Endometrial microvascular endothelial cells (primary cell): ENCODE measurements around the gene ZPLD1. TPM values are rescaled to one million over a fixed set of nuclear protein-coding genes. Genes with fewer than 3 reads are reported as not detected.

Experiments
- in situ Hi-C: cut with HindIII; loops from 2 replicates; pipeline ENCODE4 v1.10.0; 2017; ENCODE audit warnings: low sequenced_read_pairs, low pct_unique_long_range_greater_than_20kb; ENCODE audit errors: inconsistent ontology term
- total RNA-seq: library from RNA; depleted of rRNA; stranded (reverse); fragments of >200 nt; gene quantifications from one replicate; pipeline ENCODE4 v1.2.3, GENCODE V29; 2015; ENCODE audit errors: inconsistent ontology term

Gene ZPLD1
- total RNA-seq, result not detected

DNA sequence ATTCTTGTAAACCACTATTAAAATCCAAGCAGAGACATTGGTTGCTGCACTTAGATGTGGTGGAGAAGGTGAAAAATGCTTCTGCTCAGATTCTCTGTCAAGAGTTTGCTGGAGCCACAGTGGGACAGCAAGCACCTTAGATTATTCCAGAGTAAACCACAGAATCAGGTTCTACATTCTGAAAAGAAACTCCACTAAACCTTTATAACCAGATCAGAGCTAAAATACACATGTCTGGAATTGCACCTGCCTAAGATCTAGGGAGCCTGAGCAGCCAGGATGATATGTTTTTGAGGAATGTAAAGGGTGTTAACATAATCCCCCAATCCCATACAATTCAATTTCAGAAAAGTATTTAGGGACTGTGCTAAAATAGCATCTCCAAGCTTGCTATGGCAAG is at the start of gene ZPLD1:
ZPLD1 (plus strand) TSS at position 301 of the 400 bp plus-strand sequence. CDS start 3,473 bp downstream, outside the sequence.
- in situ Hi-C loops, result no loop called here

DNA sequence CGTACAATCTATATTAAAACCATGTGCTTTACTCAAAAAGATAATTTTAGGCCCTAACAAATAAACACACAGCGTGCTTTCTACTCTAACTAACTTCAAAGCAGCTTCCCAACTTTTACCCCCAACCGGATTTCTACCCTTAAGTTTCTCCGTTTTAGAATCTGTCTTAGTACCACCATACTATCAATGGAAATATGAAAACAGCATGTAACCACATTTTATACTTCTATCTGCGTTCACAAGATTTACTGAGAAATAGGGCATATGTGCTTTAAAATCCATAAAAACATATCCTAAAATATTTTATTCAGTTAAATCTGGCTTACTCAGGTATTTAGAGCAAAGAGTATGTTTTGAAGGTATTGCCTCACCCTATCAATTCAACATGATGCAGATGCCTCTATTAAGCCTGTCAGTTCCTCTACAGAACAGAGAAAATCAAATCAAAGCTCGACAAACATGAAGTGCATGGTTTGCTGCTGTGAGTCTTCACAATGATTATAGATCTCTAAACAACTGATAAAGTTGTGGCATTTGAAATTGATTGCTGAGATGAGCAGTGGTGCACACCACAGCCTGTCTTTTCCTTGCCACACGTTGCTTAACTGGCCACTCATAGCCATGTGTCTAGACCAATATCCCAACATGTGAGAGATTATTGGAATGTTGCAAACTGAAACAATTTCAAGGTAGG is 44.5 kb upstream of the ZPLD1 start:
- in situ Hi-C loops, result no loop called here

DNA sequence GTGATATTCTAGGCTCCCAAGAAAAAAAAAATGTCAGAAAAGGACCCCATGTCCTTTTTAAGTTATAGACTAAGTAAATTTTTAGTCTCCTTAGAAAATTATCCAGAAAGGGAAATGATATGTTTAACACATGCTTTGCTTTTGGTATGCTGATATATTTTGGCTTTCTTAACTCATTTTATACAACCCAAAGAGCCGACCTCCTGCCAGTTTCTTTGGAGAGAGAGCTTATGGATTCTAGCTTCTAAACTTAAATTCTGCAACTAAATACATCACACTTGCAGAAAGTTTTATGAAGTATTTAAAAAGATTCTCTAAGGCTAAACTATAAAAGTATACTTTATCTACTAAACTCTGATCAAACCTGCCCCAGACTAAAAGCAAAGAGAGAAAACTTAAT is 43.9 kb upstream of the ZPLD1 start:
- in situ Hi-C loops, result no loop called here

DNA sequence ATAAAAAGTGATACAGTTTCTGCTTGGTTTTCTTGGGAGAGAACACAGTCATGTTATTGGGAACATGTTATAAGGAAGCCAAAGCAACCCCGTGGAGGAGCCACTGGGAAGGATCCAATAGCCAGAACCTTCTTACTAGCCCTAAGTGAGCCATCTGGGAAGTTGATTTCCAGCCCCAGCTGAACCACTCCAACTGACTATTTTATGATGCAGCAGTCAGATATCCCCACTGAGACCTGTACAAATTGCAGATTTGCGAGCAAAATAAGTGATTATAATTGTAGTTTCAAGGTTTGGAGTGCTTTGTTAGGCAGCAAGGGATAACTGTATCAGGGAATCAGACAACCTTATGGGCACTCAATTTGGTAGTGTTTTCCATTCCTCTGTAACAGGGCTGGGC is 43.3 kb upstream of the ZPLD1 start:
- in situ Hi-C loops, result no loop called here

DNA sequence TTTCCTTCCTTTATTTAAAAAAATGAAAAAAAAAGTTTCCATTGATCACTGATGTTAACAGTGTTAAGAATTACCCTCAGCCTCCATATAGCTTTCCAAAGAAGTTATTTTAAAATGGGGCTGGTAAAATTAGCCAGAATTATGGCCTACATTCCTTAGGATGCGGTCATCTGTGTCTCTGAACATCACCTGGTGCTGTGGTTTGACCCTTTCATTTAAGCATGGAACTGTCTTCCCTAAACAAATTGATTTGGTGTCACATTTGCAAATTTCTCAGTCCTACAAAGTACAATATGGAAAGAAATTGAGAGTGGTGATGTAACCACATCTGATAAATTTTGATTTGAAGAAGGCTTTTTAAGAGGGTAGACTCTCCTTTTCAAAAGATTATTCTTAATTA is 40.3 kb upstream of the ZPLD1 start:
- in situ Hi-C loops, result no loop called here

DNA sequence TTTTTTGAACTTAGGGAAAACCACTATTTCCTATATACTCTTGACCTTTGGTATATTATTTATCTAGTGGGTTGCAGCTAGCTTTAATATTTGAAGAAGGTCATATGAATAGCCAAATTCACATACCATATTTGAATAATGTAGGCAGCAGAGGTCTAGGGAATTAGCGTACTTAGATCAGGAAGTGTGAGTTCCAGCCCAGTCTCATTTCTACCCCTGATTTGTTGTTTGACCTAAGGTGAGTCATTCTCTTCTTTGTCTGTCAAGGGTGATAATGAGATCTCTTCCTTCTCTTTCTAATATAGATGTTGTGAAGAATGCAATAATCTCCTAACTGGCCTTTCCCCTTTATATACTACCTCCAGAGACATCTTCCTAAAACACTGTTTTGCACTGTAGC is 36.6 kb upstream of the ZPLD1 start:
- in situ Hi-C loops, result no loop called here

DNA sequence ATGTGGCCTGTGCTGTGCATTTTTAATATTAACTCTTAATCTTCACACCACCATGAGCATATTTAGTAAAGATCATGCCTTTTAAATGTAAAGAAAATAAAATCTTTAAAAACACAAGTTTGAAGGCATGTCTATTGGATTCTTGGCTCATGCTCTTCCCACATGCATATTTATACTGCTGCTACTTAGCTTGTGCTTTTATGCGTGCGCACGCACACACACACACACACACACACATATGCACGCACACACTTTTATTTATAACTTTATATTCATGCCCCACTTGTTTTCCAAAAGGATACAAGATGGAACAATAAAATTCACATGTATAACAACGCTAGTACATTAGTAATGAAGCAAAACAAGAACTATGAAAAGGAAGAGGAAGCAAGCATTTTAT is 36.1 kb upstream of the ZPLD1 start:
- in situ Hi-C loops, result no loop called here

DNA sequence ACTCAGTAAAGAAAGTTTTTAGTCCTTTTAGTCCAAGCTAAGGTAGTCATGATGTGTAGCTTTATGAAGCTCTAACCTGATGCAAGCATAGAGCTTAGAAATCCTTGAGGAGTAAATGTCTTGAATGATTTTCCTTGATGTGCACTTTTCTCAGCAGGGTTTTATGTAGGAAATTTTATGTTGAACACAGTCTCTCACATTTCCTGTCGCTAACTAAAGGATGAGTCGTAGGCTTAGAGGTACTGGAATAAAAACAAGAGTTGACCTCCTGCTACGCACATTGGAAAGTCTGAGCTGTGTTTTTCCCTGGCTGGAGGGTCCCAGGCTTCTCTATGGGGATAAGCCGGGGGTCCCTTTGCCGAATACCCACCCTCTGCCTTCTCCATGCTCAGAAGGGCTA is 34.7 kb upstream of the ZPLD1 start:
- in situ Hi-C loops, result no loop called here

DNA sequence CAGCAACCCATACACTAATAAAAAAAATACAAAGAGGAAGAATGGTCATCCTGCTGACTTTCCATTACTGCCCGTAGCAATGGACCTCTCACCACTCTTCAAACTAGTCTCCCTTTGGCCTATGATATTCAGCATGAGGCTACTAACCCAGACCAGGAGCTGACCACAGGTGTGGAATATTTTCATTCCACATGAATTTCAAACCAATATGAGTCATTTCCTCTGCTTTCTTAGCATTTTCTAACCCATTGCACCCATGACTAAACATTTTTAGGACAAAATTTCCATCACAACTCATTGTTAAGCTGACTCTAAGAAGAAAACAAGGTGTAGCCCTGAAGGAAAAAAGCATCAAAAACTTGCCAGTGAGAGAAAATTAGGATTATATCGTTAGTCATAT is 34.0 kb upstream of the ZPLD1 start:
- in situ Hi-C loops, result no loop called here

DNA sequence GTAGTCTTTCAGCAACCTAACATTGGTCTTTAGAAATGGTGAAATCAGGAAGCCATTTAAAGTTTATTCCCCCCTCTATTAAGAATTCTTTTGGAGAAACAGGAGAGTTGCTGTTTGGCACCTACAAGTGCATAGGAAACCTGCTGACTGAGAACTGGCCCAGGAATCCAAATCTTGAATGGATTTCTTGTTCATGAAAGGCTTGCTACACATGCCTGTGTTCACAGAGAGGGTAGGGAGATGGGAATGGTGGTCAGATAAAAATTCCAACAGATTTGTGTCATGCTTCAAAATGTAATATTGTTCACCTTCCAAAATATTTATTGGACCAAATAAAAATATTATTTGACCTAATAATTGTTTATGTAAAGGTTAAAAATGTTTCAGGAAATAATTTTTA is 24.2 kb upstream of the ZPLD1 start:
- in situ Hi-C loops, result no loop called here

DNA sequence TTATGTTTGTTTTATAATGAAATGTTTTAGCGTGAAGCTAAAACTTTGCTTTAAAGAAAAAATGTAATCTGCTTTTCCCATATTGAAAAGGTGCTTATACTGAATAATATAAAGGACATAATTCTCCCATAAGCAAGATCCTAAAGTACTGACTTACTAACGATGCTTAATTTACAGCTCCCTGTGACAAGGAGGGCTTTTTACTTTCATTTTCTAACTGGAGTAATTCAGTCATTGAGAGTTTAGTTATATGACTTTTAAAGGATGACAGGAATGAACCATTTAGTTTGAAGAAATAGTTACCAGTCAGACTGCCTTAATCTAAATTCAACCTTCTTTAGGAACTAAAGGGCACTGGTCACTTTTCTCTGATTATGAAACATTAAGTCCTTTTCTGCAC is 19.3 kb upstream of the ZPLD1 start:
- in situ Hi-C loops, result no loop called here

DNA sequence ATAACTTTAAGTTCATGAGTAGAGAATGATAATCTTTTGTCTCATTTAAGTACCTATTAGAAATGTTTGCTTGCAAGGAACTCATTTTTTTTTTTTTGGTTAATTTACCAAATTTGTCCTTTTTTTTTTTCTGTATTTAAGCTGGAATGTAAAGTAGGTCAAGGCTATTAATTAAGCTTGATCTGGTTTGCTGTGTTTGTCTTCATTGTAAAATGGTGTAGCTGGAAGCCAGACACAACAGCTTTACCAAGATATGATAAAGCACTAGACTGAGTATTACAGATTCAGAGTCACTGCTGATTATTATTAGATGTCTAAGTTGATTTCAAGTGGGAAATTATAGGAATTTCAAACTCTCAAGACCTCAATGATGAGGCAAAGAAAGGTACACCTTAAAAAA is 15.0 kb upstream of the ZPLD1 start:
- in situ Hi-C loops, result no loop called here

DNA sequence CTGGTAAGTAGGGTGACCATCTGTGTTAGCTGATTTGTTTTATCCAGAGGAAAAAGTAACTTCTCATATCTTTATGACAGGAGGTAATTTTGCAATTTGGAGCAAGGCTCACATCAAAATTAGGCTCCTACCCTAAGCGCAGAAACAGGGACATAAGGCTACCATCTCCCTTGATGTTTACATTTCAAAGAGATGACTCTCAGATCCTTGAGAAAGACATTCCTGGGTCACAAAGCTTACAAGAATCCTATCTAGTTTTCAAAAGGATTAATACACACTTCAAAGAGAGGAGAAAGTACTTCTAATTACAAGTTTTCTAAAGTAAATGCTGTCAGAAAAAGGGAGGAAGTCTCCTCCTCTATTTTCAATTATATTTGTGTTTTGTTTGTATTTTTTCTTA is 7.0 kb downstream of the ZPLD1 start:
- in situ Hi-C loops, result no loop called here

DNA sequence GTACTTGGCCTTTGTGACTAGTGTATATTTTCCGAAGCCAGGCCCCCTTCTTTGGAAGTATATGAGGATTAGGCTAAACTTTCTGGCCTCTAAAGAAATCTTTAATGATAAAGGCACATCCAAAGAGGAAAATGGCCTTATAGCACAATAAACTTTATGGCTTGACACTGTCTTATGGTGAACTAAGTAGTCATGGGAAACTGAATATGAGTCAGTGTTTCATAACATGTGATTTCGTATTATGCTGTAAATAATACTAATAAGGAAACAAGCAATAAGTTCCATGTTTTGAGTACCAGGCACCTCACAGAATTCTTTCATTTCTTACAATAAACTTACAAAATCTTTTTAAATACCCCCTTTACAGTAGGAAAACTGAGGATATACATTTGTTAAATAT is 8.2 kb downstream of the ZPLD1 start:
- in situ Hi-C loops, result no loop called here

DNA sequence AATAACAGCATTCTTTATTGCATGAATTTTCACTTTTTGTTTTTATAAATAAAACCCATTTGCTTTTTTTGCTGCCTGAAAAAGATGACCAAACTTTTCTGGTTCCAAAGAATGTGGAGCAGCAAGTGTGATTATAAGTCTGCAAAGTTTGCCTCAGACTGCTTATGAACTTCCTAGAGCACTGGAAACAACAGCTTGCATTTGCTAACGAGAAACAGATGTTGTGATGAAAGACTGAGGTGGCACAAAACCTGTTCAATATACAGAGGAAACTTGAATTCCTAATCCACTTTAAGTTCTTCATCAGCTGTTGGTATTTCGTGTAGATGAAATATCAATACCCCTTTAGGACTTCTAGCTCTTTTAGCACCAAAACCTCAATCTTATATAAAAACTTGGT is 9.3 kb downstream of the ZPLD1 start:
- in situ Hi-C loops, result no loop called here

DNA sequence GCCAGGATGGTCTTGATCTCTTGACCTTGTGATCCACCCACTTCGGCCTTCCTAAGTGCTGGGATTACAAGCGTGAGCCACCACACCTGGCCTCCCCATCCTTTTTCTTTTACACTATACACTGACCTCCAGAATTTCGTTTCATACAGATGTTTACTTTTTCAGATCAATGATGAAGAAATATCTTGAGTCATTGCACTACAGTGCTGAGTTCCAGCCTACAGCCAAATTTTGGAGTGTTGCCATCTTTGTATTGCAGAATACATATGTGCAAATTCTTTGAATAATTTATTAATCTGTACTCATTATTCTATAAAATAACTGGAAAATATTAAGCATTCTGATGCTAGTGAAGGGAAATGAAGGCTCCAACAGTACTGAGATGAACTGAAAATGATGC is 12.5 kb downstream of the ZPLD1 start:
- in situ Hi-C loops, result no loop called here

DNA sequence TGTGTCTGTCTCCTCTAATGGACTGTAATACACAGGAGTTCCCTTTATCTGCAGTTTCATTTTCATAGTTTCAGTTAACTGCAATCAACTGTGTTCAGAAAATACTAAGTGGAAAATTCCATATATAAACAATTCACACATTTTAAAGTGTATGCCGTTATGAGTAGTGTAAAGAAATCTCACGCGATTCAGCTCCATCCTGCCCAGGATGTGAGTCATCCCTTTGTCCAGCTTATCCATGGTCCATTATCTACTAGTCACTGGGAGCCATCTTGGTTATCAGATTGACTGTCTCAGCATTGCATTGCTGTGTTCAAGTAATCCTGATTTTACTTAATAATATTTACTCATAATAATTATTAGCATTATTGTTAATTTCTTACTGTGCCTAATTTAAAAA is 14.5 kb downstream of the ZPLD1 start:
- in situ Hi-C loops, result no loop called here

DNA sequence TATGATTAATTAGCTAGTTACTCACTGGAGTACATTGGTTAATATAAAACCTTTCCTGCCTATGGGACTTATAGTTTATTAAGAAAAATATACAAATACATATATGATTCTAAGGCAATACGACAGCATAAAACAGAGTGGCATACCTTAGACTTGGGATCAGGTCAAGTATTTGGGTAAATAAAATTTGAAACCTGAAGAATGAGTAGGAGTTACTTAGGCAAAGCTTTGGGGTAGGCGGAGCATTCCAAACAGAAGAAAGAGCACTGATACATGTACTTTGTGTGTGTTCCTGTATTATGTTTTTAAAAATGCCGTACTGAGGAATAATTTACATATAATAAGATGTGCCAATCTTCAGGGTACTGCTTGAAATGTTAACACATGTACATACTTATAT is 15.1 kb downstream of the ZPLD1 start:
- in situ Hi-C loops, result no loop called here

DNA sequence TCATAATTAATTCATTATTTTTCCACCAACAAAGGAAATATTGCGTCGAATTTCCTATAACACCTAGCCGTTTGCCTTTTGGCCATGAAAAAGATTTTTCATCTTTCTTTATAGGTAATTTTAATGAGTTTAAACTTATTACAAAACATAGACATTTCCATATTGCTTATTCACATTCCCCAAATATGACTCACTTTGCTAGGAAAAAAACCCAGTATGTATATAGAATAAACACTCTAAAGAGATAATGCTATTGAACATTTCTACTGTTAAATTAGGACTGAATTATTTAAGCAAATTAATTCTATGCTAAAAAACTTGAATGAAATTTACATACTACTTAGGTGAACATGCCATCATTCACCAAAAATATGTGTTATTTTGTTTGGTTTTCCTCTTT is 16.2 kb downstream of the ZPLD1 start:
- in situ Hi-C loops, result no loop called here

DNA sequence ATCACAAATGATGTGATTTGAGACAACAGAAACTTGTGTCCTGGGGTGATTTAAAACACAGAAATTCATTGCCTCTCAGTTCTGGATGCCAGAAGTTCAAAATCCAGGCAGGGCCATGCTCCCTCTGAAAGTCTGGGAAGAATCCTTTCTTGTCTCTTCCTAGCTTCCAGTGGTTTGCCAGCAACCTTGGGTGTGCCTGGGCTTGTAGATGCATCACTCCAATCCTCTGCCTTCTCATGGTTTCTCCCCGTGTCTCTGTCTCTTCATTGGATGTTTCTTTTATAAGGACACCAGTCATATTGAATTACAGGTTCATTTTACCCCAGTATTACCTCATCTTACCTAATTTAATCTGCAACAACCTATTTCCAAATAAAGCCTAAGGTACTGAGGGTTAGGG is 16.7 kb downstream of the ZPLD1 start:
- in situ Hi-C loops, result no loop called here

DNA sequence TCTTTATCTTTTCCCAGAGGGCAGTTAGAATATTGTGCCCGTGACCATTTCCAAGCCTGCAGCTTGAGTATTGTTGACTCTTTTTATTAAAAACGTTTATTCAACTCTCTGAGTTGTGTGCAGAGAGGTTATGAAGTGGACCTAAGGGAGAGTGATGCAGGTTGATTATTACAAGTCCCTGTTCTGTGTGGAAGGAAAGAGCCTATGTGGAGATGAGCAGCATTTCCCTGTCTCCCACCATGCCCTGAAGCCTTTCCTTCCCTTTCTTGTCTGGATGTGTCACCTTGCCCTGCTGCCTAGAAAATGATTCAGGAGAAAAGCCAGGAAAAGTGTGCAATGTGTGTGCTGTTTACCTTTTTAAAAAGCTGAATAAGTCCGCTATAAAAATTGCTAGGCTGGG is 19.4 kb downstream of the ZPLD1 start:
- in situ Hi-C loops, result no loop called here
